Peyer's patch (tissue), 4 donors: ENCODE data around the gene LRRIQ4. TPM values are rescaled to one million over a fixed set of nuclear protein-coding genes. Genes with fewer than 3 reads are reported as not detected.

Experiments used
- DNase-seq, 3 donors: peaks; one replicate each; pipeline ENCODE4 v3.0.0-alpha.2; 2017 to 2019
- H3K27ac ChIP-seq, 4 donors: fragments of 200-600 bp; sonication (generic); one replicate each; pipeline ENCODE4 v1.5.1; 2016 to 2019
- H3K27me3 ChIP-seq, 2 donors: fragments of 200-600 bp; sonication (generic); one replicate each; pipeline ENCODE4 v1.5.1; 2019
- H3K36me3 ChIP-seq, 3 donors: fragments of 200-600 bp; sonication (generic); one replicate each; pipeline ENCODE4 v1.5.1; 2016 to 2019
- H3K4me1 ChIP-seq, 4 donors: fragments of 200-600 bp; sonication (generic); one replicate each; pipeline ENCODE4 v1.5.1; 2016 to 2019
- H3K4me3 ChIP-seq, 4 donors: fragments of 200-600 bp; sonication (generic); 1 replicate in 3 of 4; 2 replicates in 1 of 4; pipeline ENCODE4 v1.5.1; 2016 to 2019; ENCODE audit warnings: mild to moderate bottlenecking in 1 of 4
- H3K9me3 ChIP-seq, 4 donors: fragments of 200-600 bp; sonication (generic); one replicate each; pipeline ENCODE4 v1.5.1; 2016 to 2019; ENCODE audit warnings: mild to moderate bottlenecking in 1 of 4
- POLR2A ChIP-seq, 2 donors: fragments of 450-650 bp; IDR thresholded peaks; one replicate each; pipeline ENCODE4 v1.5.1; 2017; ENCODE audit warnings: antibody characterized with exemption in 2 of 2, mild to moderate bottlenecking in 2 of 2, moderate library complexity in 2 of 2
- total RNA-seq, 4 donors: library from RNA; depleted of rRNA; stranded (reverse); fragments of >200 nt; gene quantifications; one replicate each; pipeline ENCODE4 v1.1.0, GENCODE V29; 2016
- TF ChIP-seq, protein P1 (sequence below), 6 experiments: fragments of 450-650 bp in 4 of 6; fragments of 200-600 bp in 2 of 6; sonication (generic) in 1 of 6; IDR thresholded peaks; one replicate each; pipeline ENCODE4 v1.5.1; 2017 to 2019; ENCODE audit warnings: antibody characterized with exemption in 6 of 6, mild to moderate bottlenecking in 3 of 6, moderate library complexity in 1 of 6

Gene LRRIQ4
- total RNA-seq, 4 donors from 2014 or later, result not detected

GRCh38 chr3:169822540-169822939 lies 9.9 kb downstream of the LRRIQ4 start:
- H3K4me1 ChIP-seq, result no peaks in the 10 kb centered on the region
- H3K9me3 ChIP-seq, result no peaks in the 10 kb centered on the region
- no peaks in the 10 kb centered on the region for H3K27me3 ChIP-seq
- no peak overlapping the region for H3K27ac ChIP-seq
- TF ChIP-seq, protein P1, sequence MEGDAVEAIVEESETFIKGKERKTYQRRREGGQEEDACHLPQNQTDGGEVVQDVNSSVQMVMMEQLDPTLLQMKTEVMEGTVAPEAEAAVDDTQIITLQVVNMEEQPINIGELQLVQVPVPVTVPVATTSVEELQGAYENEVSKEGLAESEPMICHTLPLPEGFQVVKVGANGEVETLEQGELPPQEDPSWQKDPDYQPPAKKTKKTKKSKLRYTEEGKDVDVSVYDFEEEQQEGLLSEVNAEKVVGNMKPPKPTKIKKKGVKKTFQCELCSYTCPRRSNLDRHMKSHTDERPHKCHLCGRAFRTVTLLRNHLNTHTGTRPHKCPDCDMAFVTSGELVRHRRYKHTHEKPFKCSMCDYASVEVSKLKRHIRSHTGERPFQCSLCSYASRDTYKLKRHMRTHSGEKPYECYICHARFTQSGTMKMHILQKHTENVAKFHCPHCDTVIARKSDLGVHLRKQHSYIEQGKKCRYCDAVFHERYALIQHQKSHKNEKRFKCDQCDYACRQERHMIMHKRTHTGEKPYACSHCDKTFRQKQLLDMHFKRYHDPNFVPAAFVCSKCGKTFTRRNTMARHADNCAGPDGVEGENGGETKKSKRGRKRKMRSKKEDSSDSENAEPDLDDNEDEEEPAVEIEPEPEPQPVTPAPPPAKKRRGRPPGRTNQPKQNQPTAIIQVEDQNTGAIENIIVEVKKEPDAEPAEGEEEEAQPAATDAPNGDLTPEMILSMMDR (IDR thresholded peaks at IDR 0.05), result no peak
- no peak for TF ChIP-seq POLR2A (IDR thresholded peaks at IDR 0.05)
- DNase-seq, result no peak
- no peaks in the 10 kb centered on the region for H3K36me3 ChIP-seq
- no peak overlapping the region for H3K4me3 ChIP-seq

DNA sequence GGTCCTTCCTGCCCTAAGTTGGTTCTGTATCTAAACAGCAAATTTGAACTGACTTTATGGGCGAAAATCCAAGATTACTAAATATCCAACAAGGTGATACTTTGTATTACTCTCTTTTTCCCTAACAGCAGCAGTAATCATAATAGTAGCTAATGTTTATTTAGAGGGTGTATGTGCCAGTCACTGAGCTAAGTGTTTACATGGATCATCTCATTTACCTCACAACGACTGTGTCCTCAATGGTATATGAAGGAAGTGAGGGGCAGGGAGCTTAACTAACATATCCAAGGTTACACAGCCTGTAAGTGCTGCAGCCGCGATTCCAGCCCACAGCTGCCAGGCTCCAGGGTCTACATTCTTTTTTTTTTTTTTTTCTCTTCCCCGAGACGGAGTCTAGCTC lies 10.3 kb downstream of the LRRIQ4 start:
- Histone ChIP-seq H3K4me1 (no peaks in the 10 kb centered on the region), H3K36me3 (no peaks in the 10 kb centered on the region), H3K27me3 (no peaks in the 10 kb centered on the region), H3K27ac (no peak overlapping the region), H3K9me3 (no peaks in the 10 kb centered on the region), H3K4me3 (no peak overlapping the region)
- no peak for DNase-seq
- TF ChIP-seq, protein P1 (IDR thresholded peaks at IDR 0.05), result no peak
- TF ChIP-seq POLR2A (IDR thresholded peaks at IDR 0.05), result no peak

GRCh38 chr3:169825316-169825715 lies 12.6 kb downstream of the LRRIQ4 start:
- H3K4me1 ChIP-seq, result no peaks in the 10 kb centered on the region
- no peak for DNase-seq
- H3K27ac ChIP-seq, result no peak overlapping the region
- H3K4me3 ChIP-seq, result no peak overlapping the region
- no peaks in the 10 kb centered on the region for H3K27me3 ChIP-seq
- no peaks in the 10 kb centered on the region for H3K36me3 ChIP-seq
- TF ChIP-seq, protein P1 (IDR thresholded peaks at IDR 0.05), result no peak
- TF ChIP-seq POLR2A (IDR thresholded peaks at IDR 0.05), result no peak
- H3K9me3 ChIP-seq, result no peaks in the 10 kb centered on the region

DNA sequence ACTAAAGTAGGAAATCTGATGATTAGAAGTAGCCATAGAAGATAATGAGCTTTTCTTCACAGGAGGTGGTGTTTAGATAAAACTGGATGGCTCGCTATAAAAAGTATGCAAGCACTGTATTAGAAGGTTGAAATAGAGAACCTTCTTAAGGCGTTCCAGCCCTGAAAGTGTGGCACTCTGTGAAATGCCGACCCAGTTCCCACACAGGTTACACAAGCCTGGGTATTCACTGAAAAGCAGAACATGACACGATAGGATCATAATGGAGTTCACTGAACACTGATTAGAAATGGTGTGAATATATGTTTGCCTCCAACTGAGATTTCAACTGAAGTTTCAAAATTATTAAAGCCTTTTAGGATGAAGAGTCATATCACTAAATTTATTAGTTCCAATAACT lies 15.0 kb downstream of the LRRIQ4 start:
- H3K4me1 ChIP-seq, result no peaks in the 10 kb centered on the region
- H3K27me3 ChIP-seq, result no peaks in the 10 kb centered on the region
- TF ChIP-seq, protein P1 (IDR thresholded peaks at IDR 0.05), result no peak
- TF ChIP-seq POLR2A (IDR thresholded peaks at IDR 0.05), result no peak
- no peak overlapping the region for H3K4me3 ChIP-seq
- no peaks in the 10 kb centered on the region for H3K36me3 ChIP-seq
- H3K9me3 ChIP-seq, result no peaks in the 10 kb centered on the region
- no peak for DNase-seq
- no peak overlapping the region for H3K27ac ChIP-seq

- Histone ChIP-seq H3K9me3 (no peaks in the 10 kb centered on the region), H3K36me3 (no peaks in the 10 kb centered on the region), H3K27ac (peak overlapping the region in 1 of 4 donors; percentile 50), H3K4me1 (no peaks in the 10 kb centered on the region), H3K4me3 (no peak overlapping the region), H3K27me3 (no peaks in the 10 kb centered on the region)
- TF ChIP-seq, protein P1 (IDR thresholded peaks at IDR 0.05), result no peak
- TF ChIP-seq POLR2A (IDR thresholded peaks at IDR 0.05), result no peak
- DNase-seq, result no peak
Observed at GRCh38 chr3:169835533-169835932, 22.9 kb downstream of the LRRIQ4 start.
